Thoracic aorta endothelial cell (primary cell): ENCODE measurements around the gene OR56B4. TPM values are rescaled to one million over a fixed set of nuclear protein-coding genes. Genes with fewer than 3 reads are reported as not detected.

ENCODE experiments used
- total RNA-seq: library from RNA; depleted of rRNA; stranded (reverse); fragments of >200 nt; gene quantifications from 2 replicates; pipeline ENCODE4 v1.2.3, GENCODE V29; 2012

OR56B4 gene
- not detected in 2 replicates for total RNA-seq

DNA sequence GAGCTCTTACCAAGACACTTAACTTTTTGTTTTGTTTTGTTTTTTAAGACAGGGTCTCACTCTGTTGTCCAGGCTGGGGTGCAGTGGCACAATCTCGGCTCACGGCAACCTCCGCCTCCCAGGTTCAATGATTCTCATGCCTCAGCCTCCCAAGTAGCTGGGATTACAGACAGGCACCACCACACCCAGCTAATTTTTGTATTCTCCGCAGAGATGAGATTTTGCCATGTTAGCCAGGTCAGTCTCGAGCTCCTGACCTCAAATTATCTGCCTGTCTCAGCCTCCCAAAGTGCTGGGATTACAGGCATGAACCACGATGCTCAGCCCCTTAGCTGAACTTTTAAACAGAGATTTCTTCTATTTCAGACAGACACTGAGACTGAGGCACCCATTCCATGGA, at the start of gene OR56B4:
OR56B4 (plus strand) TSS at position 301 of the 400 bp plus-strand sequence; CDS start at position 396, 95 bp downstream.

Other genes starting within 250 kb of the OR56B4 start
- not detected in 2 replicates for gene OR52E8, start 250.0 kb upstream of the OR56B4 start, total RNA-seq
- gene OR52E4, start 227.1 kb upstream of the OR56B4 start, total RNA-seq, result not detected in 2 replicates
- gene OR52E5, start 214.5 kb upstream of the OR56B4 start, total RNA-seq, result not detected in 2 replicates
- not detected in 2 replicates for gene OR56A3, start 165.4 kb upstream of the OR56B4 start, total RNA-seq
- not detected in 2 replicates for gene OR56A5, start 139.2 kb upstream of the OR56B4 start, total RNA-seq
- gene OR52L1, start 120.7 kb upstream of the OR56B4 start, total RNA-seq, result not detected in 2 replicates
- not detected in 2 replicates for gene OR56A4, start 100.7 kb upstream of the OR56B4 start, total RNA-seq
- under 0.01 TPM in 1 of 2 replicates, not detected in the other for gene OR56A1, start 76.9 kb upstream of the OR56B4 start, total RNA-seq
- gene OR52B2, start 62.6 kb downstream of the OR56B4 start, total RNA-seq, result not detected in 2 replicates
- gene OR52W1, start 91.5 kb downstream of the OR56B4 start, total RNA-seq, result not detected in 2 replicates
- not detected in 2 replicates for gene C11orf42, start 97.9 kb downstream of the OR56B4 start, total RNA-seq
- 14.0 and 18.2 TPM in 2 replicates for gene FHIP1B, start 127.0 kb downstream of the OR56B4 start, total RNA-seq
- gene CNGA4, start 131.4 kb downstream of the OR56B4 start, total RNA-seq, result under 0.01 and 0.07 TPM in 2 replicates
- not detected in 2 replicates for gene CCKBR, start 152.2 kb downstream of the OR56B4 start, total RNA-seq
- 145 and 301 TPM in 2 replicates for gene CAVIN3, start 212.8 kb downstream of the OR56B4 start, total RNA-seq